ENCODE results near the gene CARNS1. TPM values are rescaled to one million over a fixed set of nuclear protein-coding genes. Genes with fewer than 3 reads are reported as not detected.

Gene CARNS1
- total and polyA plus RNA-seq, 2 experiments from 2014 or later = 0.38 to 0.43 TPM

GRCh38 chr11:67366961-67367760 lies 48.3 kb upstream of the CARNS1 start:
- peaks cover 55% of the 10 kb centered on the region for H3K4me1 ChIP-seq (ENCODE audit: insufficient read depth)
- WGBS, 2 experiments (ENCODE audit: low coverage in 1 of 2, low lambda C conversion rate in 2 of 2, missing lambda C conversion rate in 2 of 2) = 52 to 59% methylated on average over 19 to 25 of the region's 25 CpGs
- H2AFZ ChIP-seq = no peak overlapping the region
- H3K27me3 ChIP-seq (replicated peaks; ENCODE audit: insufficient read depth) = no peaks in the 10 kb centered on the region
- peak overlapping the region; percentile 36 for H3K4me3 ChIP-seq
- peaks cover 49% of the 10 kb centered on the region for H3F3A ChIP-seq (ENCODE audit: insufficient read depth)
- peak; percentile 40 for DNase-seq
- in situ Hi-C loops (cut with MboI) = no loop called here
- TF ChIP-seq EZH2 (IDR thresholded peaks at IDR 0.05; ENCODE audit: insufficient read depth, poor library complexity, severe bottlenecking) = no peak
- TF ChIP-seq EZH2phosphoT487 (IDR thresholded peaks at IDR 0.05; ENCODE audit: insufficient read depth, low read depth) = no peak
- no peaks in the 10 kb centered on the region for H3K9me2 ChIP-seq (ENCODE audit: insufficient read depth)
- H3K36me3 ChIP-seq (ENCODE audit: low read depth) = peaks cover 19% of the 10 kb centered on the region; the same call in 1 of the 2 replicates
- peaks cover 23% of the 10 kb centered on the region for H4K20me1 ChIP-seq (ENCODE audit: insufficient read depth)
- peak overlapping the region; percentile 69 for H3K4me2 ChIP-seq (ENCODE audit: unreplicated experiment)
- peak overlapping the region; percentile 62 for H3K27ac ChIP-seq
- peaks cover 100% of the 10 kb centered on the region for H3K79me2 ChIP-seq (ENCODE audit: insufficient read depth)
- peak overlapping the region; percentile 62 for H3K9ac ChIP-seq
- H3K9me3 ChIP-seq (ENCODE audit: low read depth) = no peaks in the 10 kb centered on the region

- WGBS, 2 experiments (ENCODE audit: low coverage in 1 of 2, low lambda C conversion rate in 2 of 2, missing lambda C conversion rate in 2 of 2) = 81 to 87% methylated on average over 5 to 7 of the region's 7 CpGs
- peaks cover 96% of the 10 kb centered on the region for H3K79me2 ChIP-seq (ENCODE audit: insufficient read depth)
- peaks cover 42% of the 10 kb centered on the region for H3F3A ChIP-seq (ENCODE audit: insufficient read depth)
- in situ Hi-C loops (cut with MboI) = no loop called here
- H3K4me3 ChIP-seq = peak overlapping the region; percentile 21; the same call in 1 of the 2 replicates
- H3K9ac ChIP-seq = no peak overlapping the region
- H3K4me2 ChIP-seq (ENCODE audit: unreplicated experiment) = peak overlapping the region; percentile 69
- no peak for TF ChIP-seq EZH2 (IDR thresholded peaks at IDR 0.05; ENCODE audit: insufficient read depth, poor library complexity, severe bottlenecking)
- TF ChIP-seq EZH2phosphoT487 (IDR thresholded peaks at IDR 0.05; ENCODE audit: insufficient read depth, low read depth) = no peak
- peaks cover 16% of the 10 kb centered on the region; the same call in 1 of the 2 replicates for H3K36me3 ChIP-seq (ENCODE audit: low read depth)
- H4K20me1 ChIP-seq (ENCODE audit: insufficient read depth) = peaks cover 23% of the 10 kb centered on the region
- no peaks in the 10 kb centered on the region for H3K9me2 ChIP-seq (ENCODE audit: insufficient read depth)
- peaks cover 55% of the 10 kb centered on the region for H3K4me1 ChIP-seq (ENCODE audit: insufficient read depth)
- H3K27ac ChIP-seq = peak overlapping the region; percentile 98; the same call in 1 of the 2 replicates
- DNase-seq = peak; percentile 25
- H3K27me3 ChIP-seq (replicated peaks; ENCODE audit: insufficient read depth) = no peaks in the 10 kb centered on the region
- no peaks in the 10 kb centered on the region for H3K9me3 ChIP-seq (ENCODE audit: low read depth)
- H2AFZ ChIP-seq = no peak overlapping the region
Observed at GRCh38 chr11:67367761-67368227, 47.7 kb upstream of the CARNS1 start.

- in situ Hi-C loops (cut with MboI) = no loop called here
- no peak overlapping the region for H3K4me2 ChIP-seq (ENCODE audit: unreplicated experiment)
- H3K79me2 ChIP-seq (ENCODE audit: insufficient read depth) = peaks cover 92% of the 10 kb centered on the region
- 0 out of 2 replicates have a peak overlapping the region, but pooled peaks have one; percentile 100 for H3K9ac ChIP-seq
- peaks cover 16% of the 10 kb centered on the region; the same call in 1 of the 2 replicates for H3K36me3 ChIP-seq (ENCODE audit: low read depth)
- H3F3A ChIP-seq (ENCODE audit: insufficient read depth) = peaks cover 36% of the 10 kb centered on the region
- no peaks in the 10 kb centered on the region for H3K9me3 ChIP-seq (ENCODE audit: low read depth)
- H2AFZ ChIP-seq = no peak overlapping the region
- DNase-seq = peak; percentile 27
- peaks cover 55% of the 10 kb centered on the region for H3K4me1 ChIP-seq (ENCODE audit: insufficient read depth)
- no peak for TF ChIP-seq EZH2phosphoT487 (IDR thresholded peaks at IDR 0.05; ENCODE audit: insufficient read depth, low read depth)
- H3K27ac ChIP-seq = peak overlapping the region; percentile 98
- 83 to 86% methylated on average over 3 of the region's 3 CpGs for WGBS, 2 experiments (ENCODE audit: low coverage in 1 of 2, low lambda C conversion rate in 2 of 2, missing lambda C conversion rate in 2 of 2)
- H3K4me3 ChIP-seq = no peak overlapping the region
- H4K20me1 ChIP-seq (ENCODE audit: insufficient read depth) = peaks cover 23% of the 10 kb centered on the region
- H3K9me2 ChIP-seq (ENCODE audit: insufficient read depth) = no peaks in the 10 kb centered on the region
- H3K27me3 ChIP-seq (replicated peaks; ENCODE audit: insufficient read depth) = no peaks in the 10 kb centered on the region
Observed at GRCh38 chr11:67368621-67369020, 46.9 kb upstream of the CARNS1 start.

- TF ChIP-seq EZH2phosphoT487 (IDR thresholded peaks at IDR 0.05; ENCODE audit: insufficient read depth, low read depth) (no peak), EZH2 (IDR thresholded peaks at IDR 0.05; ENCODE audit: insufficient read depth, poor library complexity, severe bottlenecking) (no peak)
- peaks cover 86% of the 10 kb centered on the region for H3K79me2 ChIP-seq (ENCODE audit: insufficient read depth)
- no peaks in the 10 kb centered on the region for H3K9me2 ChIP-seq (ENCODE audit: insufficient read depth)
- H3K9ac ChIP-seq = peak overlapping the region; percentile 100
- H3K4me1 ChIP-seq (ENCODE audit: insufficient read depth) = peaks cover 55% of the 10 kb centered on the region
- H3K27me3 ChIP-seq (replicated peaks; ENCODE audit: insufficient read depth) = no peaks in the 10 kb centered on the region
- 73 to 80% methylated on average over 8 of the region's 8 CpGs for WGBS, 2 experiments (ENCODE audit: low coverage in 1 of 2, low lambda C conversion rate in 2 of 2, missing lambda C conversion rate in 2 of 2)
- peak; percentile 42 for DNase-seq
- peak overlapping the region; percentile 81 for H3K4me3 ChIP-seq
- peak overlapping the region; percentile 32 for H3K4me2 ChIP-seq (ENCODE audit: unreplicated experiment)
- H3K27ac ChIP-seq = peak overlapping the region; percentile 98
- peaks cover 35% of the 10 kb centered on the region for H3F3A ChIP-seq (ENCODE audit: insufficient read depth)
- in situ Hi-C loops (cut with MboI) = no loop called here
- no peaks in the 10 kb centered on the region for H3K9me3 ChIP-seq (ENCODE audit: low read depth)
- peaks cover 14% of the 10 kb centered on the region; the same call in 1 of the 2 replicates for H3K36me3 ChIP-seq (ENCODE audit: low read depth)
- H2AFZ ChIP-seq = no peak overlapping the region
- peaks cover 23% of the 10 kb centered on the region for H4K20me1 ChIP-seq (ENCODE audit: insufficient read depth)
Observed at GRCh38 chr11:67369275-67369674, 46.2 kb upstream of the CARNS1 start.
